ENCODE data around the gene PTCH2.

DNA sequence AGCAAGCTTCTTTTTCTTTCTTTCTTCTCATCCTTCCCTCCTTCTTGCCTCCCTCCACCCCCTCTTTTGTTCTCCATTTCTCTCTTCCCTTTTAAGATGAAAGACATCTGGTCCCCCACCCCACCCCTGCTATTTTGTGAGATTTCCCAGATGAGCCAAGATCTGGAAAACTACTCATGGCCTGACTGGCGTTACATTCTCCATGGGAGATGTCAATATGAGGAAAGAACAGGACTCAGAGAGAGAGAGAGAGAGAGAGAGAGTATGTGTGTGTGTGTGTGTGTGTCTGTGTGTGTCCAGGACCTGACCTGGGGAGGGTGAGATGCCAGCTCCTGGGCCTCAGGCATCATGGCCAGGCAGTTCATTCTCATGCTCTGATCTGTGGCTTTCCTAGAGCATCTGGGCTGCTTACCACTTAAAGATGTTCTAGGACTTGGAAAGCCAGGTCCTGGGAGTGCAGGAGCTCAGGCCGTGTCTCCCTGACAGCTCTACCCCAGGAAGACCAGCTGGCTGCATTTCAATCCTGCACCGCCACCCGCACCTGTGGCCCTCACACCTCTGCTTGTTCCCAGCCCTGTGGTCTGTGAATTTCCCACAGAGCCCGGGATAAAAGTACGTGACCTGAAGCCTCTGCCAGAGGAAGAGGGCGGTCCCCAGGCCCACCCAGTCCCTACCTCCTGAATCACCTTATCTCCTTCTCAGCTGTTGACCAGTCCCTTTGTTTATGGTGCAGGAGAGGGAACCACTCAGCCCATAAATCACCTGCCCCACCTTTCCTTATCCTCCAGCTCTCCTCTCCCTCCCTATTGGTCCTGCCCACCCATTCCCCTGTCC lies 51.9 kb downstream of the PTCH2 start:
- TF ChIP-seq, protein P1, sequence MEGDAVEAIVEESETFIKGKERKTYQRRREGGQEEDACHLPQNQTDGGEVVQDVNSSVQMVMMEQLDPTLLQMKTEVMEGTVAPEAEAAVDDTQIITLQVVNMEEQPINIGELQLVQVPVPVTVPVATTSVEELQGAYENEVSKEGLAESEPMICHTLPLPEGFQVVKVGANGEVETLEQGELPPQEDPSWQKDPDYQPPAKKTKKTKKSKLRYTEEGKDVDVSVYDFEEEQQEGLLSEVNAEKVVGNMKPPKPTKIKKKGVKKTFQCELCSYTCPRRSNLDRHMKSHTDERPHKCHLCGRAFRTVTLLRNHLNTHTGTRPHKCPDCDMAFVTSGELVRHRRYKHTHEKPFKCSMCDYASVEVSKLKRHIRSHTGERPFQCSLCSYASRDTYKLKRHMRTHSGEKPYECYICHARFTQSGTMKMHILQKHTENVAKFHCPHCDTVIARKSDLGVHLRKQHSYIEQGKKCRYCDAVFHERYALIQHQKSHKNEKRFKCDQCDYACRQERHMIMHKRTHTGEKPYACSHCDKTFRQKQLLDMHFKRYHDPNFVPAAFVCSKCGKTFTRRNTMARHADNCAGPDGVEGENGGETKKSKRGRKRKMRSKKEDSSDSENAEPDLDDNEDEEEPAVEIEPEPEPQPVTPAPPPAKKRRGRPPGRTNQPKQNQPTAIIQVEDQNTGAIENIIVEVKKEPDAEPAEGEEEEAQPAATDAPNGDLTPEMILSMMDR (IDR thresholded peaks at IDR 0.05), result no peak
- TF ChIP-seq EP300 (IDR thresholded peaks at IDR 0.05) (no peak), POLR2A (IDR thresholded peaks at IDR 0.05) (no peak)
